Neural cell (in vitro differentiated cells): ENCODE results near the gene GBX2. TPM values are rescaled to one million over a fixed set of nuclear protein-coding genes. Genes with fewer than 3 reads are reported as not detected.

Source experiments
- H2AFZ ChIP-seq: fragments of 200-600, 300-800 bp; sonication (generic), shearing (Covaris generic); 2 replicates; pipeline ENCODE4 v1.6.0; 2014; ENCODE audit warnings: low read depth, mild to moderate bottlenecking, antibody characterized with exemption, low read length, moderate library complexity
- H3F3A ChIP-seq: fragments of 200-600 bp; shearing (Covaris generic); 2 replicates; pipeline ENCODE4 v1.6.1; 2016; ENCODE audit warnings: mild to moderate bottlenecking, moderate library complexity, mixed read lengths, antibody characterized with exemption, low read length; ENCODE audit not compliant: insufficient read depth, poor library complexity, severe bottlenecking
- H3K27ac ChIP-seq: fragments of 200-600, 300-800 bp; sonication (generic), shearing (Covaris generic); 2 replicates; pipeline ENCODE4 v1.5.1; 2014; ENCODE audit warnings: mild to moderate bottlenecking, low read length, moderate library complexity
- H3K27me3 ChIP-seq: fragments of 300-800, 200-600 bp; sonication (generic), shearing (Covaris generic); 2 replicates; pipeline ENCODE4 v1.6.0; 2014; ENCODE audit warnings: mild to moderate bottlenecking, low read depth, low read length, moderate library complexity; ENCODE audit not compliant: insufficient read depth
- H3K36me3 ChIP-seq: fragments of 300-800, 200-600 bp; sonication (generic), shearing (Covaris generic); 2 replicates; pipeline ENCODE4 v1.5.1; 2014; ENCODE audit warnings: mild to moderate bottlenecking, antibody characterized with exemption, low read length, moderate library complexity; ENCODE audit not compliant: insufficient read depth
- H3K4me2 ChIP-seq: fragments of 300-800, 200-600 bp; sonication (generic), shearing (Covaris generic); 2 replicates; pipeline ENCODE4 v1.6.0; 2014; ENCODE audit warnings: mild to moderate bottlenecking, low read length
- H3K4me3 ChIP-seq: fragments of 300-800, 200-600 bp; sonication (generic), shearing (Covaris generic); 2 replicates; pipeline ENCODE4 v1.5.1; 2014; ENCODE audit warnings: mild to moderate bottlenecking, low read length, moderate library complexity
- H3K79me2 ChIP-seq: fragments of 200-600 bp; shearing (Covaris generic); replicated peaks from 2 replicates; pipeline ENCODE4 v1.6.0; 2014; ENCODE audit warnings: mild to moderate bottlenecking, low read length, moderate library complexity; ENCODE audit not compliant: insufficient read depth
- H3K9ac ChIP-seq: fragments of 300-800, 200-600 bp; sonication (generic), shearing (Covaris generic); 2 replicates; pipeline ENCODE4 v1.6.1; 2016; ENCODE audit warnings: mild to moderate bottlenecking, low read length, mixed read lengths
- H3K9me2 ChIP-seq: fragments of 200-600 bp; shearing (Covaris generic); 2 replicates; pipeline ENCODE4 v1.6.1; 2016; ENCODE audit warnings: mild to moderate bottlenecking, low read length, mixed read lengths; ENCODE audit not compliant: insufficient read depth
- H3K9me3 ChIP-seq: fragments of 200-600, 300-800 bp; sonication (generic), shearing (Covaris generic); 2 replicates; pipeline ENCODE4 v1.6.1; 2016; ENCODE audit warnings: mild to moderate bottlenecking, mixed run types, low read length, moderate library complexity, mixed read lengths
- H4K20me1 ChIP-seq: fragments of 200-600 bp; shearing (Covaris generic); 2 replicates; pipeline ENCODE4 v1.6.1; 2016; ENCODE audit warnings: mild to moderate bottlenecking, mixed run types; ENCODE audit not compliant: insufficient read depth
- CTCF ChIP-seq: fragments of 450-650 bp; IDR thresholded peaks from 2 replicates; pipeline ENCODE4 v1.5.1; 2014; ENCODE audit warnings: antibody characterized with exemption, mild to moderate bottlenecking, moderate library complexity; ENCODE audit not compliant: poor library complexity, severe bottlenecking
- EP300 ChIP-seq: fragments of 450-650 bp; conservative IDR thresholded peaks from 2 replicates; pipeline ENCODE4 v1.6.1; 2014; ENCODE audit warnings: antibody characterized with exemption, mild to moderate bottlenecking, moderate library complexity; ENCODE audit not compliant: poor library complexity, severe bottlenecking
- EZH2 ChIP-seq: fragments of 200-600, 300-800 bp; shearing (Covaris generic), sonication (generic); IDR thresholded peaks from 2 replicates; pipeline ENCODE4 v1.6.1; 2014; ENCODE audit warnings: antibody characterized with exemption, low read length, borderline replicate concordance, mild to moderate bottlenecking; ENCODE audit not compliant: insufficient read depth, poor library complexity, severe bottlenecking
- MXI1 ChIP-seq: fragments of 450-650 bp; conservative IDR thresholded peaks from 2 replicates; pipeline ENCODE4 v1.6.1; 2014; ENCODE audit warnings: antibody characterized with exemption, mild to moderate bottlenecking; ENCODE audit not compliant: poor library complexity, severe bottlenecking
- POLR2AphosphoS5 ChIP-seq: IDR thresholded peaks from 2 replicates; pipeline ENCODE4 v1.6.1; 2012
- RAD21 ChIP-seq: fragments of 450-650 bp; conservative IDR thresholded peaks from 2 replicates; pipeline ENCODE4 v1.6.1; 2014; ENCODE audit warnings: antibody characterized with exemption, mild to moderate bottlenecking, moderate library complexity
- REST ChIP-seq: IDR thresholded peaks from 2 replicates; pipeline ENCODE4 v1.6.1; 2012; ENCODE audit warnings: borderline replicate concordance
- SMC3 ChIP-seq: fragments of 450-650 bp; conservative IDR thresholded peaks from 2 replicates; pipeline ENCODE4 v1.6.1; 2014; ENCODE audit warnings: antibody characterized with exemption, mild to moderate bottlenecking, moderate library complexity; ENCODE audit not compliant: poor library complexity
- TAF1 ChIP-seq: IDR thresholded peaks from 2 replicates; pipeline ENCODE4 v1.6.1; 2012; ENCODE audit warnings: low read depth
- polyA plus RNA-seq: library from polyadenylated mRNA; depleted of rRNA; stranded (reverse); fragments of >200 nt; gene quantifications from 2 replicates; pipeline ENCODE4 v1.2.3, GENCODE V29; 2014

Gene GBX2
- polyA plus RNA-seq, 1 donor from 2014 or later, result 0.92 TPM

GRCh38 chr2:236207472-236207871 is 39.3 kb upstream of the GBX2 start:
- H3K27ac ChIP-seq, result no peak overlapping the region
- no peaks in the 10 kb centered on the region for H3K36me3 ChIP-seq

GRCh38 chr2:236205867-236206645 is 37.9 kb upstream of the GBX2 start:
- H3K79me2 ChIP-seq, result no peaks in the 10 kb centered on the region
- no peak overlapping the region for H3K4me2 ChIP-seq
- no peak overlapping the region for H2AFZ ChIP-seq
- H3F3A ChIP-seq, result no peaks in the 10 kb centered on the region
- no peaks in the 10 kb centered on the region for H3K36me3 ChIP-seq
- TF ChIP-seq MXI1 (no peak), SMC3 (no peak)
- no peaks in the 10 kb centered on the region for H3K27me3 ChIP-seq
- peaks cover 6% of the 10 kb centered on the region for H3K9me3 ChIP-seq
- H3K9ac ChIP-seq, result no peak overlapping the region
- no peak overlapping the region for H3K27ac ChIP-seq
- no peaks in the 10 kb centered on the region for H3K9me2 ChIP-seq
- no peaks in the 10 kb centered on the region for H4K20me1 ChIP-seq
- no peak overlapping the region for H3K4me3 ChIP-seq

More at GRCh38 chr2:236207472-236207871, 39.3 kb upstream of the GBX2 start:
- Histone ChIP-seq H3K4me2 (no peak overlapping the region), H3K9me2 (no peaks in the 10 kb centered on the region), H3K9ac (no peak overlapping the region), H3F3A (no peaks in the 10 kb centered on the region), H4K20me1 (no peaks in the 10 kb centered on the region), H3K4me3 (no peak overlapping the region), H3K27me3 (no peaks in the 10 kb centered on the region), H3K9me3 (peaks cover 6% of the 10 kb centered on the region), H3K79me2 (no peaks in the 10 kb centered on the region), H2AFZ (no peak overlapping the region)
- TF ChIP-seq CTCF, result no peak
- TF ChIP-seq RAD21, result no peak
- no peak for TF ChIP-seq POLR2AphosphoS5
- TF ChIP-seq EP300, result no peak
- TF ChIP-seq SMC3, result no peak
- TF ChIP-seq REST, result no peak
- TF ChIP-seq EZH2, result no peak
- TF ChIP-seq TAF1, result no peak
- no peak for TF ChIP-seq MXI1
